Activated CD8-positive, alpha-beta T cell treated with anti-CD3 and anti-CD28 coated beads, Interleukin-2, amount 10 ng/mL, durations not matched to agents 7 days and 5 days (primary cell): ENCODE data around the gene MPP4. TPM values are rescaled to one million over a fixed set of nuclear protein-coding genes. Genes with fewer than 3 reads are reported as not detected.

Source experiments
- ATAC-seq: fragments of 150-1000 bp; cut with Tn5 transposase; one replicate; pipeline ENCODE4 v1.10.0; 2021; ENCODE audit warnings: moderate library complexity
- CTCF ChIA-PET: fragments of 350-600 bp; sonication (Branson Sonifier 250); formaldehyde crosslinking; loops from one replicate; lab custom pipeline; 2021; ENCODE audit warnings: antibody characterized with exemption; lab: Charles Lee
- POLR2A ChIA-PET: fragments of 350-600 bp; sonication (Branson Sonifier 250); formaldehyde crosslinking; loops from one replicate; lab custom pipeline; 2021; ENCODE audit warnings: antibody characterized with exemption; lab: Charles Lee
- DNase-seq: peaks from one replicate; pipeline ENCODE4 v3.0.0-alpha.2; 2020
- H3K27ac Mint-ChIP-seq: one replicate; pipeline ENCODE4 v1.8.0; 2021; ENCODE audit warnings: mild to moderate bottlenecking, mixed read lengths
- H3K27me3 Mint-ChIP-seq: one replicate; pipeline ENCODE4 v1.8.0; 2021; ENCODE audit warnings: low read depth, mixed read lengths
- H3K36me3 Mint-ChIP-seq: one replicate; pipeline ENCODE4 v1.8.0; 2021; ENCODE audit warnings: low read depth, mixed read lengths
- H3K4me1 Mint-ChIP-seq: one replicate; pipeline ENCODE4 v1.8.0; 2021; ENCODE audit warnings: low read depth, mixed read lengths
- H3K4me3 Mint-ChIP-seq: one replicate; pipeline ENCODE4 v1.8.0; 2021; ENCODE audit warnings: mild to moderate bottlenecking, mixed read lengths
- H3K9me3 Mint-ChIP-seq: one replicate; pipeline ENCODE4 v1.8.0; 2022; ENCODE audit warnings: mixed read lengths; ENCODE audit not compliant: insufficient read depth
- total RNA-seq, 2 experiments: library from RNA; stranded (reverse); gene quantifications; one replicate each; pipeline ENCODE4 v1.2.3, GENCODE V29; 2021

MPP4 gene
- total RNA-seq, 2 experiments from 2014 or later, result not detected

DNA sequence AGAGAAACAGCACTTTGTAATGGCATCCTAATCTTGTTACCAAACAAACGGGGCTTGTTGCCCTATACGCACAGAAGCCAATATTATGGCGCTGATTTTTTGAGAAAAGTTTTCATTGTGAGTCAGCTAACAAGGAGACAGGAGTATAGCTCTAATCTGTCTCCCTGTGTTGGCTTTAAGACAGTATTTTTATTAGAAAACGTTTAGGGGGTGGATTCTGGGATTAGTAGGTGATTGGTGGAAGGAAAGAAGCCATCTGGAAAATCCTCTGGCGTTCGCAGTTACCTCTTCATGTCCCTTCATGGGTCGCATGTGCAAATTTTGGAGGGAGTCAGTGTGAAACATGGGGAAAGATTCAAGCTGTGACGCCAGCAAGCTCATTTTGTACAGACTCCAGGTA is 54.4 kb downstream of the MPP4 start:
- peaks cover 4% of the 10 kb centered on the region for H3K27me3 Mint-ChIP-seq
- ATAC-seq, result no peak
- POLR2A ChIA-PET, result no interaction called here
- H3K4me1 Mint-ChIP-seq, result peaks cover 23% of the 10 kb centered on the region
- no peaks in the 10 kb centered on the region for H3K36me3 Mint-ChIP-seq
- no peak for DNase-seq
- CTCF ChIA-PET, result no interaction called here
- H3K4me3 Mint-ChIP-seq, result peak overlapping the region; percentile 86
- no peaks in the 10 kb centered on the region for H3K9me3 Mint-ChIP-seq
- no peak overlapping the region for H3K27ac Mint-ChIP-seq

DNA sequence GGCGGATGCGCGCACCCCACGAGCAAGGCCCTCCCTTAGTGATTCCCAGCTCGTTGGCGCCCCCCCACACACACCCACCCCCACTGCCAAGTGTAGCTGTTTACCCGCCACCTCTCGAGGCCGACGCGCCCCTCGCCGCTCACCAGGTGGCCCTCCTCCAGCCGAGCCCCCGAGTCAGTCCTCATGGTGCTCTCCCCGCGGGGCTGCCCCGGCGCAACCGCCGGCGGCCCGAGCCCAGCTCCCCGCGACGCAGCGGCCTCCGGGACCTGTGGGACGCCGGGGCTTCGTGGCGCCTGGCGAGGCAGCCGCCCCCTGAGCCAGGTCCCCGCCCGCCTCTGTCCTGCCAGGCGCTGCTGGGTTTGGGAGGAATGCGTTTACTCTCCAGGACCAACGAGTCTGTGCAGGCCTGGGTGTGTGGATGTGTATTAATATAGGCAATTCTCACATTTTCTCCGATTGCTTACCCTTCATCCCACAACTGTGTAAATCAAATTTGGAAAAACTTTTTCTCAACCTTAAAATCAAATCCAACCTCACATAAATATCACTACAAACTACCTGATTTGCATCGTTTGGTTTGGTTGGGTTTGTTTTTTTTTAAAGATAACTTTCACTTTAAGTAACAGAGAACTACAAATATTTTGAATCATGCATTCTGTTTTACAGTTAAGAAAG is 55.1 kb downstream of the MPP4 start, which contains the start of gene TMEM237:
TMEM237 (minus strand) TSS at position 288 of the 675 bp plus-strand sequence; CDS start at position 185, 103 bp downstream.
- ATAC-seq (peak; percentile 62), DNase-seq (peak; percentile 63)
- Mint-ChIP-seq H3K36me3 (peaks cover 5% of the 10 kb centered on the region), H3K4me1 (peaks cover 23% of the 10 kb centered on the region), H3K27me3 (no peaks in the 10 kb centered on the region), H3K9me3 (no peaks in the 10 kb centered on the region), H3K27ac (peak within 1 kb of the TSS; percentile 95), H3K4me3 (peak within 1 kb of the TSS; percentile 86)
- ChIA-PET POLR2A (interaction anchor here (0.9 to 1.5 kb wide), 6 partner anchors 15 to 410 kb away, joined by 3 to 12 read pairs (median 4); partner anchors contain the start of genes ALS2, CASP8, STRADB and TRAK2), CTCF (no interaction called here)

DNA sequence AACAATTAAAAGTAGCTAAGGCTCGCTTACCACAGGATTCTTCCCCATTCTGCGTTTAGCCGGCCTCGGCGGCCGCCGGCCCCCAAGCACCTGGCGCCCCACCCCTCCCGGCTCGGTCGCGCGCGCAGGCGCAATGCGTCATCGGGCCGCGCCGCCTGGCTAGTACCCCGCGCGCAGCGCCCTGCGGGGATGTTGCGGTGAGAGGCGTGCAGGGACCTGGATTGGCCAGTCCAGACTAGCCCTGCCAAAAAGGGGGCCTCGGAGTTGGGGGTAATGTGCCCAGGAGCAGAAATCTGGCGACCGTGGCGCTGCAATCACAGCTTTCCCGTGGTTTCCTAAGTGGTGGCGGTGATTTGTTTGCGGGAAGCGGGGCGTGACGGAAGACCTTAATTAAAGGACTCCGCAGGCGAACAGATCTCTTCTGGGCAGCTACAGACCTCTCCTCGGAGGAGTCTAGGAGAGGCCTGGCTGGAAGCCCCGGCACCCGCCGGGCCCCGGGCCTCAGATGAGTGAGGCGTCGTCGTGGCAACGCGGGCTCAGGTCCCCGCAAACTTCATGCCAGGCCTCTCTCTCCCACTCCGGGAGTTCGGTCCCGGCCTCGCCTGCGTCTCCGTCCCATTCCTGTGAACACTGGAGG is 55.7 kb downstream of the MPP4 start:
- no peaks in the 10 kb centered on the region for H3K9me3 Mint-ChIP-seq
- H3K27ac Mint-ChIP-seq, result peak overlapping the region; percentile 95
- ATAC-seq (peak; percentile 94), DNase-seq (peak; percentile 89)
- CTCF ChIA-PET, result no interaction called here
- H3K4me1 Mint-ChIP-seq, result peaks cover 23% of the 10 kb centered on the region
- H3K27me3 Mint-ChIP-seq, result no peaks in the 10 kb centered on the region
- peaks cover 7% of the 10 kb centered on the region for H3K36me3 Mint-ChIP-seq
- H3K4me3 Mint-ChIP-seq, result peak overlapping the region; percentile 86
- POLR2A ChIA-PET, result interaction anchor here (0.7 to 1.5 kb wide), 9 partner anchors 15 to 409 kb away, joined by 3 to 12 read pairs (median 4); partner anchors contain the start of genes ALS2, CASP8, STRADB and TRAK2

DNA sequence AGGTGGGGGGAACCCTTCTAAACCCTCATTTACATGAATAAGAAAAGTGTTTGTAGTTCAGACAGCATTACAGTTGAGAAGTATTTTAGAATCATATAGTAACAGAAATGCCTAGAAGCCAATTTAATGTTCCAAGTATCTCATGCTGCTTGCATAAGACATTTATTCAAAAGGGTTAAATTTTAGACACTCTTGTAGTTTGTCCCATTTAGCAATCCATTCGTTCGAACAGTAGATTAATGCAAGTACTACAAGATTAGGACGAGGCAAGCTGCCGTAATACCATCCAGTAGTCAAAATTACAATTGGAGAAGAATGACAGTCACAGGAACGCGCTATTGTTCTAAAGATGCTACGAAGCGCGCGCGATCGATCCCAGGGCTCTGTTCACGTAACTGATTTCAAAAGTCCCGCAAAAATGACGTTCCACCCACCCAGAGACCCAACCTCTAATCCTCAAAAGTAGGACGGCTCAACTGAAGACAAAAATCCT is 56.3 kb downstream of the MPP4 start:
- Mint-ChIP-seq H3K27me3 (no peaks in the 10 kb centered on the region), H3K4me3 (peak overlapping the region; percentile 86), H3K4me1 (peaks cover 23% of the 10 kb centered on the region), H3K27ac (peak overlapping the region; percentile 95), H3K36me3 (peaks cover 7% of the 10 kb centered on the region), H3K9me3 (no peaks in the 10 kb centered on the region)
- ChIA-PET POLR2A (interaction anchor here (0.7 to 1.5 kb wide), 7 partner anchors 14 to 409 kb away, joined by 3 to 12 read pairs (median 4); partner anchors contain the start of genes CASP8, STRADB and TRAK2), CTCF (no interaction called here)
- no peak for DNase-seq
- ATAC-seq, result peak; percentile 56

DNA sequence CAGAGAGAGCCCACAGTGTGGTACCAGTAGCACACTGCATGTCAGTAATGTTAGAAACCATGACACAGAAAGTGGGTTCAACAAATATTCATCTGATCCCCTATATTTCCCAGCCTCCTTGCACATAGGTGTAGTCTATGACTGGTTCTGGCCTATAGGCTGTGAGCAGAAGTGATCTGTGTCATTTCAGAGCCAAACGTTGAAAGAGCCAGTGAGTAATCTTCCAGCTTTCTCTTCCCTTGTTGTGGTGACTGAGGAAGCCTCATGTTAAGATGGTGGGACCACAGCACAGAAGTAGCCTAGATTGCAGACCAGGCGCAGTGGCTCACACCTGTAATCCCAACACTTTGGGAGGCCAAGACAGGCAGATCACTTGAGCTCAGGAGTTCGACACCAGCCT is 59.2 kb downstream of the MPP4 start:
- Mint-ChIP-seq H3K27me3 (no peaks in the 10 kb centered on the region), H3K4me3 (no peak overlapping the region), H3K36me3 (peaks cover 17% of the 10 kb centered on the region), H3K9me3 (no peaks in the 10 kb centered on the region), H3K27ac (no peak overlapping the region), H3K4me1 (peaks cover 19% of the 10 kb centered on the region)
- POLR2A ChIA-PET, result no interaction called here
- ATAC-seq (no peak), DNase-seq (no peak)
- CTCF ChIA-PET, result no interaction called here

DNA sequence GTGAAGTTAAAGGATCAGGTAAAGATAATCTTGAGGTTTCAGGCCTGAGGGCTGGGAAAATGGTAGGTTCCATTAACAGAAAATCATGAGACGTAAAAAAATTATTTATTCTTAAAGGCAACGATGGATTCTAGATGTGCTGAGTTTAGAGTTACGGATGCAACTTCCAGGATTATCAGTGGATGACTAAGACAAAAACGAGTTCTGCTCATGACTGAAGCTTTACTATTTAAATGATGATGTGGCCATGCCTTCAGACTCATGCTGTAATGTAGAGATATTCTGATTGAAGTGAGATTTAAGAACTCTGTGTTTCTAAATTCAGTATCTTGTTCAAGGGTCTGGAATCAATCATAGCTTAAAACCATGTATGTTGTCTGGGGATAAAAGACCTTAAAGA is 60.1 kb downstream of the MPP4 start:
- Mint-ChIP-seq H3K27ac (no peak overlapping the region), H3K4me3 (no peak overlapping the region), H3K27me3 (no peaks in the 10 kb centered on the region), H3K36me3 (peaks cover 24% of the 10 kb centered on the region), H3K9me3 (no peaks in the 10 kb centered on the region), H3K4me1 (peaks cover 12% of the 10 kb centered on the region)
- DNase-seq, result no peak
- ChIA-PET CTCF (no interaction called here), POLR2A (no interaction called here)
- no peak for ATAC-seq

DNA sequence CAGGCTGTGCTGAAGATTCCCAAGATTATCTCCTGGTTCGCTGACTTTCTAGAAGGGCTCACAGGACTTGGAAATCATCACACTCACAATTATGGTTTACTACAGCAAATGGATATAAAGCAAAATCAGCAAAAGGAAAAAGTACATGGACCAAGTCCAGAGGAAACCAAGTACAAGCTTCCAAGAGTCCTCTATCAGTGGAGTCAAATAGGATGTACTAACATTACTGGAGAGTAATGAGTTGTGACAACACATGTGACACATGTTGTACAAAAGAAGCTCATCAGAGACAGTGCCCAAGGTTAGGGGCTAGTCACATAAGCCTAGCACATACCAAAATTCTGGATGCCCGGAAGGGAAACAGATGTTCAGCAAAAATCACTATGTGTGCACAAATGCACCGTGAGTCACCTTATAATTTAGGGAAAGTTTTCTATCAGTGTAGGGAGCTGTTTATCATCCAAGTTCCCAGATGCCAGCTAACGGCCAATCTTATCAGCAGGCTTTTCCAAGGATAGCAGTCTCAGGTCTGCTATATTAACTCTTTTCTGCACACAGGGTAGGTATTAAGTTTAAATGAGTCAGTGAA is 64.7 kb downstream of the MPP4 start:
- DNase-seq, result no peak
- Mint-ChIP-seq H3K4me3 (no peak overlapping the region), H3K27ac (no peak overlapping the region), H3K36me3 (peaks cover 45% of the 10 kb centered on the region), H3K27me3 (no peaks in the 10 kb centered on the region), H3K9me3 (no peaks in the 10 kb centered on the region), H3K4me1 (no peaks in the 10 kb centered on the region)
- ATAC-seq, result no peak
- CTCF ChIA-PET, result interaction anchor here (1.8 kb wide), 1 partner anchor 11 kb away, joined by 6 read pairs; no protein-coding TSS in a partner anchor
- POLR2A ChIA-PET, result no interaction called here

DNA sequence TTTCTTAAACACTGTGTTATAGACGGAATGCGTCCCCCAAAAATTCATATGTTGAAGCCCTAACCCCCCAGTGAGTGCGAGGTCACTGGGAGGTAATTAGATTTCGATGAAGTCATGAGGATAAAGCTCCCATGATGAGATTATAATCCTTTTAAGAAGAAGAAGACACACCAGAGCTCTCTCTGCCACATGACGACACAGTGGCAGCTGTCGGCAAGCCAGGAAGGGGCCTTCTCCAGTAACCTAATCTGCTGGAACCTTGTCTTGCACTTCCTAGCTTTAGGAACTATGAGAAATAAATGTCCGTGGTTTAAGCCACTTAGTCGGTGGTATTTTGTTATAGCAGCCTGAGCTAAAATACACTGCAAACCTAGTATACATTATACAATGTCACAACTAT is 67.4 kb downstream of the MPP4 start:
- Mint-ChIP-seq H3K27me3 (no peaks in the 10 kb centered on the region), H3K4me3 (no peak overlapping the region), H3K27ac (no peak overlapping the region), H3K36me3 (peaks cover 43% of the 10 kb centered on the region), H3K9me3 (no peaks in the 10 kb centered on the region), H3K4me1 (no peaks in the 10 kb centered on the region)
- ATAC-seq (no peak), DNase-seq (no peak)
- ChIA-PET CTCF (interaction anchor here (1.4 kb wide), 1 partner anchor 10 kb away, joined by 4 read pairs; no protein-coding TSS in a partner anchor), POLR2A (no interaction called here)

DNA sequence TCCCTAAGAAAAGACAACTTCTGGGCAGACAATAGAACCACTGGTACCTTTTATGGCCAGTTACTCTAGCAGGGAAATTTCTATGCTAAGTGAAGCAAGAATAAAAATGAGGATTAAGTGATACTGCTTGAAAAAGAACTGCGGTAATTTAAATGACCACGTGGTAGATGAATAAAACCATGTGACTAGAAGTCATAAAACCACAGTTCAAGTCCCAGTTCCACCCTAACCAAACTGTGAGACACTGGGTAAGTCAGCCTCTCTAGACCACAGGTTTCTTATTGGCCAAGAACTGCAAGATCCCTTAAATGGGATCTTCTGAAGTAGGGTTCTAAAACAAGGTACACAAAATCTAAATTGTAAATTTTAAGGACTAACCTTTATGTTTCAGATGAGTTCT is 67.9 kb downstream of the MPP4 start:
- ChIA-PET CTCF (no interaction called here), POLR2A (no interaction called here)
- Mint-ChIP-seq H3K36me3 (peaks cover 44% of the 10 kb centered on the region), H3K4me1 (no peaks in the 10 kb centered on the region), H3K27me3 (no peaks in the 10 kb centered on the region), H3K27ac (no peak overlapping the region), H3K9me3 (no peaks in the 10 kb centered on the region), H3K4me3 (no peak overlapping the region)
- no peak for DNase-seq
- no peak for ATAC-seq

DNA sequence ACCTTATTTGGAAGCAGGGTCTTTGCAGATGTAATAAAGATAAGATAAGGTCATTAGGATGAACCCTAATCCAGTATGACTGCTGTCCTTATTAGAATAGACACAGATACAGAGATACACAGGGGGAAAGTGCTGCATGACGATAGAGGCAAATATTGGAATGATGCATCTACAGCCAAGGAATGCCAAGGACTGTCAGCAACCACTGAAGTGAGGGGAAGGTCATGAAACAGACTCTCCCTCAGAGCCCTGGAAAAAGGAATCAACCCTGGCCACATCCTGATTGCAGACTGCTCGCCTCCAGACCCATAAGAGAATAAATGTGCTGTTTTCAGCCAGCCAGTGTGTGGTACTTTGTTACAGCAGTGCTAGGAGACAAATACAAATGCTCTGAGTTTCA is 69.9 kb downstream of the MPP4 start:
- no peak for DNase-seq
- POLR2A ChIA-PET, result interaction anchor here (1.4 kb wide), 1 partner anchor 14 kb away, joined by 3 read pairs; no protein-coding TSS in a partner anchor
- no peaks in the 10 kb centered on the region for H3K27me3 Mint-ChIP-seq
- H3K9me3 Mint-ChIP-seq, result no peaks in the 10 kb centered on the region
- no peaks in the 10 kb centered on the region for H3K4me1 Mint-ChIP-seq
- no peak overlapping the region for H3K4me3 Mint-ChIP-seq
- CTCF ChIA-PET, result no interaction called here
- ATAC-seq, result no peak
- no peak overlapping the region for H3K27ac Mint-ChIP-seq
- peaks cover 33% of the 10 kb centered on the region for H3K36me3 Mint-ChIP-seq

DNA sequence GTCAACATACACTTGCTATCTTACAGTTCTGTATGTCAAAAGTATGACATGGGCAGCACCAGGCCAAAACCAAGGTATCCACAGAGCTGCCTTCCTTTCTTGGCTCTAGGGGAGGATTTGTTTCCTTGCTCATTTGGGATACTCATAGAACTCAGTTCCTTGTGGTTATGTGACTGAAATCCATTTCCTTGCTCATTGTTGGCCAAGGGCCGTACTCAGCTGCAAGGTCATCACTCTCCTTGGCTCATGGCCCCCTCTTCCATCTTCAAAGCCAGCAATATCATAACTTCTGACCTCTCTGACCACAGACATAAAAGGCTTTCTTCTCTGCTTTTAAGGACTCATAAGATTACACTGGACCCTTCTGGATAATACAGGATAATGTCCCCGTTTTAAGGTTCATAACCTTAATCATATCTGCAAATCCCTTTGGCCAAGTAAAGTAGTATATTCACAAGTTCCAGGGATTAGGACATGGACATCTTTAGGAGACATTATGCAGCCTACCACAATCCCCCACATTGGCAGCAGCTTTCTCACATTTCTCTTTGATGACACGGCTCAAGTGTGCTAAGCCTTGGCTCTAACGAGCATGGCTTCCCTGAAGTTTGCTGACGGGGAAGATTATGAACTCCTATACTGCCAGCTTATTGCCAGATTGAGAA is 76.0 kb downstream of the MPP4 start:
- peaks cover 6% of the 10 kb centered on the region for H3K36me3 Mint-ChIP-seq
- no peak overlapping the region for H3K27ac Mint-ChIP-seq
- POLR2A ChIA-PET, result no interaction called here
- DNase-seq (no peak), ATAC-seq (no peak)
- H3K4me1 Mint-ChIP-seq, result no peaks in the 10 kb centered on the region
- H3K9me3 Mint-ChIP-seq, result no peaks in the 10 kb centered on the region
- H3K27me3 Mint-ChIP-seq, result no peaks in the 10 kb centered on the region
- H3K4me3 Mint-ChIP-seq, result no peak overlapping the region
- CTCF ChIA-PET, result interaction anchor here (1.2 kb wide), 1 partner anchor 11 kb away, joined by 6 read pairs; no protein-coding TSS in a partner anchor
